Activated naive CD8-positive, alpha-beta T cell treated with anti-CD3 and anti-CD28 coated beads, Interleukin-2, amount 50 U/mL, for 24 hours (primary cell): ENCODE results near the gene C13orf42.

Source experiments
- ATAC-seq: fragments of 150-1000 bp; cut with Tn5 transposase; one replicate; pipeline ENCODE4 v1.10.0; 2021
- DNase-seq: peaks from one replicate; pipeline ENCODE4 v3.0.0; 2021
- H3K27ac Mint-ChIP-seq: one replicate; pipeline ENCODE4 v1.8.0; 2021; ENCODE audit warnings: mild to moderate bottlenecking, mixed read lengths
- H3K27me3 Mint-ChIP-seq: one replicate; pipeline ENCODE4 v1.8.0; 2021; ENCODE audit warnings: mixed read lengths
- H3K36me3 Mint-ChIP-seq: one replicate; pipeline ENCODE4 v1.8.0; 2021; ENCODE audit warnings: low read depth, mixed read lengths
- H3K4me1 Mint-ChIP-seq: one replicate; pipeline ENCODE4 v1.8.0; 2021; ENCODE audit warnings: mixed read lengths
- H3K4me3 Mint-ChIP-seq: one replicate; pipeline ENCODE4 v1.8.0; 2021; ENCODE audit warnings: mild to moderate bottlenecking, moderate library complexity, mixed read lengths
- H3K9me3 Mint-ChIP-seq: one replicate; pipeline ENCODE4 v1.8.0; 2021; ENCODE audit warnings: mixed read lengths

Gene C13orf42

DNA sequence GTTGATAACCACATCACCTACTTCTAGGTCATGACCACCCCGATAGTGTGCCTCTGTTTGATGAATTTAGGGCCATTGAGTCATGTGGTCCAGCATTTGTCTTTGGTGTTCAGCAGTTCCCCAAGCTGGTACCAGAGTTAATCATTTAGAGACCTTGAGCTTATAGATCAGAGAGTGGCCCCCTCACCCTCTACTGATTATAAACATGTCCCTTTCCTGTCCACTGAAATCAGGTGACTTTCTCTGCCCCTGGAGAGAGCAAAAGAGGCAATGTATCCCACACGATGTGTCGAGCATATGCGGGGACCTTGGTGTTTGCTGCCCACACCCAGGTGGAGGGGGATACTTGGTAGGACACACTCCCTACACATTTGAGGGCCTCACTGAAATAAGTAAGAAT, 46.3 kb downstream of the C13orf42 start:
- peaks cover 18% of the 10 kb centered on the region for H3K27me3 Mint-ChIP-seq
- no peak overlapping the region for H3K27ac Mint-ChIP-seq
- H3K4me3 Mint-ChIP-seq = no peak overlapping the region
- H3K9me3 Mint-ChIP-seq = no peaks in the 10 kb centered on the region
- peaks cover 4% of the 10 kb centered on the region for H3K4me1 Mint-ChIP-seq
- no peak for ATAC-seq
- DNase-seq = no peak
- no peaks in the 10 kb centered on the region for H3K36me3 Mint-ChIP-seq

GRCh38 chr13:51063909-51064308, 47.2 kb downstream of the C13orf42 start:
- peaks cover 4% of the 10 kb centered on the region for H3K4me1 Mint-ChIP-seq
- no peaks in the 10 kb centered on the region for H3K9me3 Mint-ChIP-seq
- ATAC-seq (no peak), DNase-seq (no peak)
- no peak overlapping the region for H3K27ac Mint-ChIP-seq
- peaks cover 18% of the 10 kb centered on the region for H3K27me3 Mint-ChIP-seq
- no peaks in the 10 kb centered on the region for H3K36me3 Mint-ChIP-seq
- H3K4me3 Mint-ChIP-seq = no peak overlapping the region

- H3K9me3 Mint-ChIP-seq = no peaks in the 10 kb centered on the region
- no peaks in the 10 kb centered on the region for H3K36me3 Mint-ChIP-seq
- no peak for DNase-seq
- no peak overlapping the region for H3K27ac Mint-ChIP-seq
- no peak for ATAC-seq
- H3K4me3 Mint-ChIP-seq = no peak overlapping the region
- no peaks in the 10 kb centered on the region for H3K4me1 Mint-ChIP-seq
- no peaks in the 10 kb centered on the region for H3K27me3 Mint-ChIP-seq
These were observed 52.5 kb downstream of the C13orf42 start for GRCh38 chr13:51058461-51059167.

GRCh38 chr13:51057906-51058305, 53.2 kb downstream of the C13orf42 start:
- no peak overlapping the region for H3K27ac Mint-ChIP-seq
- ATAC-seq = no peak
- H3K4me3 Mint-ChIP-seq = no peak overlapping the region
- no peak for DNase-seq
- H3K27me3 Mint-ChIP-seq = no peaks in the 10 kb centered on the region
- H3K4me1 Mint-ChIP-seq = no peaks in the 10 kb centered on the region
- H3K36me3 Mint-ChIP-seq = no peaks in the 10 kb centered on the region
- H3K9me3 Mint-ChIP-seq = no peaks in the 10 kb centered on the region

- DNase-seq = no peak
- no peak for ATAC-seq
- Mint-ChIP-seq H3K9me3 (no peaks in the 10 kb centered on the region), H3K36me3 (no peaks in the 10 kb centered on the region), H3K4me3 (no peak overlapping the region), H3K4me1 (no peaks in the 10 kb centered on the region), H3K27me3 (no peaks in the 10 kb centered on the region), H3K27ac (no peak overlapping the region)
These were observed 54.1 kb downstream of the C13orf42 start for GRCh38 chr13:51057001-51057400.

- Mint-ChIP-seq H3K4me3 (no peak overlapping the region), H3K9me3 (no peaks in the 10 kb centered on the region), H3K27me3 (peaks cover 2% of the 10 kb centered on the region), H3K4me1 (no peaks in the 10 kb centered on the region), H3K36me3 (no peaks in the 10 kb centered on the region), H3K27ac (no peak overlapping the region)
- no peak for ATAC-seq
- no peak for DNase-seq
These were observed 58.5 kb downstream of the C13orf42 start for GRCh38 chr13:51052581-51052980.

- no peak overlapping the region for H3K27ac Mint-ChIP-seq
- no peaks in the 10 kb centered on the region for H3K9me3 Mint-ChIP-seq
- no peak overlapping the region for H3K4me3 Mint-ChIP-seq
- no peak for ATAC-seq
- H3K27me3 Mint-ChIP-seq = peaks cover 2% of the 10 kb centered on the region
- no peaks in the 10 kb centered on the region for H3K36me3 Mint-ChIP-seq
- no peak for DNase-seq
- no peaks in the 10 kb centered on the region for H3K4me1 Mint-ChIP-seq
These were observed 60.8 kb downstream of the C13orf42 start for GRCh38 chr13:51050021-51050830.

GRCh38 chr13:51048616-51049015, 62.5 kb downstream of the C13orf42 start:
- peaks cover 2% of the 10 kb centered on the region for H3K27me3 Mint-ChIP-seq
- no peaks in the 10 kb centered on the region for H3K36me3 Mint-ChIP-seq
- no peaks in the 10 kb centered on the region for H3K9me3 Mint-ChIP-seq
- ATAC-seq (no peak), DNase-seq (no peak)
- no peak overlapping the region for H3K27ac Mint-ChIP-seq
- H3K4me1 Mint-ChIP-seq = no peaks in the 10 kb centered on the region
- no peak overlapping the region for H3K4me3 Mint-ChIP-seq

DNA sequence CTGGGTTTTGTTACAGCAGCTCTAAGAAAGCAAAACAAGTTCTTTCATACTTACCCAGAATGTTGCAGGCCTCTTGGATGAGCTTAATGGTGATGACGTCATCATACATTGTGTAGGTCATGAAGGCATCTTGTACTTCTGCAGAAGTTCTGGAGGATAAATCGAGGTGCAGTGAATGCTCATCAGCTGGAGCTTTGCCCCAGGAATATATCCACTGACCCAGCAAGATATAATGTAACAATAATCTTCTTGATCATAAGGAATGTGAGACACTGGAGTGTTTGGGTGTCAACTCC, 63.0 kb downstream of the C13orf42 start:
- Mint-ChIP-seq H3K36me3 (no peaks in the 10 kb centered on the region), H3K27ac (no peak overlapping the region), H3K4me1 (no peaks in the 10 kb centered on the region), H3K27me3 (peaks cover 2% of the 10 kb centered on the region), H3K9me3 (no peaks in the 10 kb centered on the region), H3K4me3 (no peak overlapping the region)
- no peak for ATAC-seq
- no peak for DNase-seq

DNA sequence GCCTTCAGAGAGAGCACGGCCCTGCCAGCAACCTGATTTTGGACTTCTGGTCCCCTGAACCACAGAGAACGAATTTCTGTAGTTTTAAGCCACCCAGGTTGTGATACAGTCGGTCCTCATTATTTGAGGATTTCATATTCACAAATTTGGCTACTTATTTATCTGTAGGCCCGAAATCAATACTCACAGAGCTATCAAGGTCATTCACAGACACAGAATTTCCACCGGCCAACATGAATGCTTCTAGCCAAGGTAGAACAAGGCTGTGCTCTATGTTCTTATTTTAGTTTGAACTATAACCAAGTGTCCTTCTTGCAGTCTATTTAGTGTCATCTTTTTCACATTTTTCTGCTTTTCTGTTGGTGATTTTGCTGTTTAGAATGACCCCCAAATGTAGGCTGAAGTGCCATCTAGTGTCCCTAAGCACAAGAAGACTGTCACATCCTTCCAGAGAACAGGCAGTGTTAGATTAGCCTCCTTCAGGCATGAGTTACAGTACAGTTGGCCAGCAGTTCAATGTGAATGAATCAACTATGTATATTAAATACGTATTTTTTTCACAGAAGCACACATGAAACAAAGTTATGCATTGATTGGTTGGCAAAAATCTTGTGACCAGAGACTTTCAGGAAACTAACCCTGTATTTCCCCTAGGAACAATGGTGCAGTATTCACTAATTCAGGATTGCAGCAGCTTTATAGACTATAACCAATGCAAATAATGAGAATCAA, 63.5 kb downstream of the C13orf42 start:
- Mint-ChIP-seq H3K4me1 (no peaks in the 10 kb centered on the region), H3K4me3 (no peak overlapping the region), H3K36me3 (no peaks in the 10 kb centered on the region), H3K27me3 (peaks cover 2% of the 10 kb centered on the region), H3K27ac (no peak overlapping the region), H3K9me3 (no peaks in the 10 kb centered on the region)
- ATAC-seq (no peak), DNase-seq (no peak)

- peaks cover 2% of the 10 kb centered on the region for H3K27me3 Mint-ChIP-seq
- peaks cover 2% of the 10 kb centered on the region for H3K4me1 Mint-ChIP-seq
- H3K9me3 Mint-ChIP-seq = no peaks in the 10 kb centered on the region
These were observed 65.6 kb downstream of the C13orf42 start for GRCh38 chr13:51045451-51045850.

DNA sequence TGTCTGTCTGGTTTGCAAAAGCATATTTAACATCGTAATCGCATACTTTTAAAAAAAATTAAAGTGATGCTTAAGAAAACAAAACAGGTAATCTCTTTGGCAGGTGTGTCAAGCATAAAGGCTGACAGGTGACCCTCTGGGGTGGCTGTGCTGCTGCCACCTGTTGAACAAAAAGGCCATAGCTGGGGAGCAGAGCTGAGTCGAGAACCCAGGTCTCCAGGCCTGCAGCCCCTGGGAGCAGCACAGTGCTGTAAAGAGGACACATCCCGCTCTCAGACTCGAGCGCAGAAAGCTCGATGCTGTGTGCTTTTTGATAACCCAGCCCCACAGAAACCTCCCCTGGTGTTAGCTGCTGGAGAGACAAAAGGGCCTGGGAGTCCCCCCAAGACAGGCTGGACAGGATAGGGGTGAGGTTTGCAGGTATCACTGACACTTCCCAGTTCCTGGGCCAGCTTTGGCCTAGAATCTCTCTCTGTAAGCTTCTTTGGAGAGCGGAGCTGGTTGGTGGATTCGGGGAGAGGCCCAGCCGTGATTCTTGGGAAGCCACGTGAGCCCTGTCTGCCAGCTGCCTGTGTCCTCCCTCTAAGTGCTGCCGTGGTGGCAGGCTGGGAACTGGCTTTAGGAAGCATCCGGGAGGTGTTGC, 66.9 kb downstream of the C13orf42 start:
- H3K36me3 Mint-ChIP-seq = no peaks in the 10 kb centered on the region
- no peaks in the 10 kb centered on the region for H3K9me3 Mint-ChIP-seq
- H3K27me3 Mint-ChIP-seq = peaks cover 2% of the 10 kb centered on the region
- peaks cover 2% of the 10 kb centered on the region for H3K4me1 Mint-ChIP-seq
- H3K4me3 Mint-ChIP-seq = no peak overlapping the region
- ATAC-seq = no peak
- DNase-seq = no peak
- no peak overlapping the region for H3K27ac Mint-ChIP-seq

More at GRCh38 chr13:51045451-51045850, 65.6 kb downstream of the C13orf42 start:
- ATAC-seq (no peak), DNase-seq (no peak)
- no peaks in the 10 kb centered on the region for H3K36me3 Mint-ChIP-seq
- no peak overlapping the region for H3K4me3 Mint-ChIP-seq
- no peak overlapping the region for H3K27ac Mint-ChIP-seq

GRCh38 chr13:51043310-51043709, 67.8 kb downstream of the C13orf42 start:
- Mint-ChIP-seq H3K4me1 (peaks cover 2% of the 10 kb centered on the region), H3K27me3 (peaks cover 2% of the 10 kb centered on the region), H3K4me3 (no peak overlapping the region), H3K27ac (no peak overlapping the region), H3K9me3 (no peaks in the 10 kb centered on the region), H3K36me3 (no peaks in the 10 kb centered on the region)
- ATAC-seq (no peak), DNase-seq (no peak)

DNA sequence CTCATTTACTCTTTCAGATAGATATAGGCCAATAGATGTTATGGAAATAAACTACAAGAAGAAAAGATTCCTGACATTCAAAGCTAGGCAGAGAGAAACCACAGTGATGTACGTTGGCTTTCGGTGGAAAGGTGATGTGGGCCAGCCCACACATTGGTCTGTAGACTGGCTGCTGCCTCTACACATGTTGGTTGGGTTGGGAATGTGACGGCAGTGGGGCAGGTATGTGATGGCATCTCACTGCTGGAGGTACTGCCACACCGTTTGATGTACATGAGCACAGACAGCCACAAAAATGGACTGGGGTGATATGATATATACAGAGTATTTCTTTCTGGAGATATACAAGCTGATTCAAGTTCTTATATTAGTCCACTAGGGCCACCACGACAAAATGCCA, 69.4 kb downstream of the C13orf42 start:
- ATAC-seq (peak; percentile 55), DNase-seq (no peak)
- H3K4me1 Mint-ChIP-seq = peaks cover 2% of the 10 kb centered on the region
- H3K4me3 Mint-ChIP-seq = no peak overlapping the region
- H3K9me3 Mint-ChIP-seq = no peaks in the 10 kb centered on the region
- H3K36me3 Mint-ChIP-seq = no peaks in the 10 kb centered on the region
- H3K27me3 Mint-ChIP-seq = peaks cover 2% of the 10 kb centered on the region
- no peak overlapping the region for H3K27ac Mint-ChIP-seq
